H1 (cell line): ENCODE measurements around the gene PDGFRA. TPM values are rescaled to one million over a fixed set of nuclear protein-coding genes. Genes with fewer than 3 reads are reported as not detected.
"Not testable (repeated sequence)": the region's sequence is repeated elsewhere in the genome, so short reads cannot be mapped to it uniquely, and the experiment has no call there.

Experiments
- CTCF ChIA-PET: fragments of 300-600 bp; sonication (Branson Sonifier 250); formaldehyde crosslinking; loops from one replicate; lab custom pipeline; 2021; ENCODE audit not compliant: partially characterized antibody; lab: Charles Lee
- POLR2A ChIA-PET: fragments of 300-600 bp; sonication (Branson Sonifier 250); formaldehyde crosslinking; loops from one replicate; lab custom pipeline; 2021; ENCODE audit warnings: inconsistent platforms; ENCODE audit not compliant: partially characterized antibody; lab: Charles Lee
- DNase-seq, 2 experiments: peaks; one replicate each; pipeline versions ENCODE4 v3.0.0 to v3.0.0-alpha.2; 2010 to 2022; ENCODE audit warnings: low spot score in 2 of 2, low read depth in 1 of 2, mixed read lengths in 1 of 2
- FAIRE-seq: peaks from 2 replicates; lab custom pipeline; 2011; peaks lifted over from hg19 to GRCh38; lab: Jason Lieb, UNC
- H2AFZ ChIP-seq: 2 replicates; pipeline ENCODE4 v1.8.1; 2012; ENCODE audit warnings: low read length, inconsistent platforms
- H2AK5ac ChIP-seq: 2 replicates; pipeline ENCODE4 v1.6.1; 2013; ENCODE audit warnings: low read depth, low read length
- H2BK120ac ChIP-seq: replicated peaks from 2 replicates; pipeline ENCODE3; 2013; ENCODE audit warnings: low read depth, low read length, inconsistent platforms
- H2BK12ac ChIP-seq: 2 replicates; pipeline ENCODE4 v1.6.1; 2013; ENCODE audit warnings: low read depth, low read length
- H2BK15ac ChIP-seq: 2 replicates; pipeline ENCODE4 v1.6.1; 2013; ENCODE audit warnings: low read length
- H2BK20ac ChIP-seq: 2 replicates; pipeline ENCODE4 v1.6.1; 2013; ENCODE audit warnings: low read length
- H2BK5ac ChIP-seq: 2 replicates; pipeline ENCODE4 v1.6.1; 2013; ENCODE audit warnings: low read depth, low read length
- H3K14ac ChIP-seq: 2 replicates; pipeline ENCODE4 v1.6.1; 2013; ENCODE audit warnings: inconsistent platforms; ENCODE audit not compliant: insufficient read length
- H3K18ac ChIP-seq: 2 replicates; pipeline ENCODE4 v1.6.1; 2013; ENCODE audit warnings: low read length; ENCODE audit errors: extremely low read depth
- H3K23ac ChIP-seq: 2 replicates; pipeline ENCODE4 v1.6.1; 2013; ENCODE audit warnings: inconsistent platforms; ENCODE audit not compliant: insufficient read length
- H3K23me2 ChIP-seq: 2 replicates; pipeline ENCODE4 v1.6.1; 2013; ENCODE audit warnings: low read depth, low read length
- H3K27ac ChIP-seq: 2 replicates; pipeline ENCODE4 v1.6.1; 2011; ENCODE audit warnings: low read depth, low read length, inconsistent platforms
- H3K27me3 ChIP-seq, 4 experiments: replicated peaks in 1 of 4; 1 replicate in 1 of 4; 2 replicates in 3 of 4; pipeline versions ENCODE4 v1.6.1 to v1.8.1; 2011 to 2013; ENCODE audit warnings: low read length in 3 of 4, mild to moderate bottlenecking in 3 of 4, inconsistent platforms in 2 of 4, mixed read lengths in 2 of 4, moderate library complexity in 1 of 4; ENCODE audit not compliant: control insufficient read depth in 3 of 4, insufficient read depth in 3 of 4; ENCODE audit errors: extremely low read depth in 1 of 4
- H3K36me3 ChIP-seq, 4 experiments: 2 replicates each; pipeline versions ENCODE4 v1.6.1 to v1.8.1; 2011 to 2013; ENCODE audit warnings: mild to moderate bottlenecking in 4 of 4, low read length in 3 of 4, moderate library complexity in 2 of 4, control low read depth in 1 of 4, inconsistent platforms in 1 of 4; ENCODE audit not compliant: insufficient read depth in 4 of 4, control insufficient read depth in 2 of 4
- H3K4ac ChIP-seq: replicated peaks from 2 replicates; pipeline ENCODE3; 2013; ENCODE audit warnings: low read length, low read depth, mixed read lengths, inconsistent platforms; ENCODE audit not compliant: insufficient read length
- H3K4me1 ChIP-seq, 4 experiments: replicated peaks in 1 of 4; 1 replicate in 1 of 4; 2 replicates in 3 of 4; pipeline versions ENCODE4 v1.6.1 to v1.8.1; 2011 to 2013; ENCODE audit warnings: low read length in 3 of 4, inconsistent platforms in 2 of 4, mixed read lengths in 1 of 4; ENCODE audit not compliant: insufficient read depth in 4 of 4, control insufficient read depth in 3 of 4
- H3K4me2 ChIP-seq, 2 experiments: 2 replicates each; pipeline versions ENCODE4 v1.6.1 to v1.8.1; 2011 to 2013; ENCODE audit warnings: low read depth in 2 of 2, low read length in 2 of 2, control low read depth in 1 of 2, inconsistent platforms in 1 of 2, mild to moderate bottlenecking in 1 of 2; ENCODE audit not compliant: insufficient read depth in 1 of 2
- H3K4me3 ChIP-seq, 4 experiments: fragments of 200-600, 300-600 bp in 1 of 4; sonication (generic), shearing (Covaris generic), sonication (Bioruptor Twin) in 1 of 4; 2 replicates each; pipeline versions ENCODE4 v1.5.1 to v1.8.1; 2011 to 2016; ENCODE audit warnings: low read length in 4 of 4, low read depth in 3 of 4, control low read depth in 2 of 4, inconsistent platforms in 2 of 4, mild to moderate bottlenecking in 2 of 4, mixed read lengths in 1 of 4, moderate library complexity in 1 of 4; ENCODE audit not compliant: insufficient read depth in 2 of 4; ENCODE audit errors: extremely low read depth in 1 of 4
- H3K56ac ChIP-seq: replicated peaks from 2 replicates; pipeline ENCODE3; 2013; ENCODE audit warnings: low read depth, mild to moderate bottlenecking, mixed read lengths, low read length, inconsistent platforms; ENCODE audit not compliant: insufficient read length
- H3K79me1 ChIP-seq: 2 replicates; pipeline ENCODE4 v1.6.1; 2013; ENCODE audit warnings: low read depth, low read length, control low read depth
- H3K79me2 ChIP-seq, 2 experiments: 2 replicates each; pipeline versions ENCODE4 v1.6.1 to v1.8.1; 2012 to 2013; ENCODE audit warnings: low read length in 2 of 2, mild to moderate bottlenecking in 2 of 2, inconsistent platforms in 1 of 2; ENCODE audit not compliant: insufficient read depth in 2 of 2, control insufficient read depth in 1 of 2
- H3K9ac ChIP-seq, 4 experiments: replicated peaks in 1 of 4; 1 replicate in 1 of 4; 2 replicates in 3 of 4; pipeline versions ENCODE4 v1.6.1 to v1.8.1; 2011 to 2013; ENCODE audit warnings: low read depth in 3 of 4, low read length in 3 of 4, control low read depth in 2 of 4, mild to moderate bottlenecking in 2 of 4, moderate library complexity in 2 of 4, inconsistent platforms in 1 of 4; ENCODE audit errors: extremely low read depth in 1 of 4
- H3K9me3 ChIP-seq, 2 experiments: 2 replicates each; pipeline versions ENCODE4 v1.6.1 to v1.8.1; 2012 to 2013; ENCODE audit warnings: mild to moderate bottlenecking in 2 of 2, moderate library complexity in 2 of 2, control low read depth in 1 of 2, inconsistent platforms in 1 of 2, low read depth in 1 of 2, low read length in 1 of 2, mixed read lengths in 1 of 2; ENCODE audit not compliant: insufficient read depth in 2 of 2
- H4K20me1 ChIP-seq, 2 experiments: replicated peaks in 1 of 2; 2 replicates each; pipeline versions ENCODE3 to v1.8.1; 2011 to 2013; ENCODE audit warnings: inconsistent platforms in 2 of 2, low read length in 2 of 2, mild to moderate bottlenecking in 1 of 2; ENCODE audit not compliant: insufficient read depth in 2 of 2, control insufficient read depth in 1 of 2
- H4K5ac ChIP-seq: 2 replicates; pipeline ENCODE4 v1.6.1; 2013; ENCODE audit warnings: low read length, low read depth, mixed read lengths, inconsistent platforms; ENCODE audit not compliant: insufficient read length
- H4K8ac ChIP-seq: 2 replicates; pipeline ENCODE4 v1.8.0; 2013; ENCODE audit warnings: mild to moderate bottlenecking, moderate library complexity, low read length, inconsistent platforms; ENCODE audit not compliant: insufficient read depth; ENCODE audit errors: extremely low read depth
- H4K91ac ChIP-seq: replicated peaks from 2 replicates; pipeline ENCODE3; 2013; ENCODE audit warnings: low read length, mixed read lengths, inconsistent platforms; ENCODE audit not compliant: insufficient read length
- WGBS, 2 experiments: shearing (Covaris generic) in 1 of 2; methylation state at CpG; one replicate each; pipeline versions ENCODE4 v1.1.6 to v1.1.7; 2013 to 2015; ENCODE audit warnings: low lambda C conversion rate in 2 of 2, mixed read lengths in 2 of 2, inconsistent platforms in 1 of 2, low coverage in 1 of 2, missing lambda C conversion rate in 1 of 2; ENCODE audit not compliant: insufficient replicate concordance in 2 of 2, insufficient coverage in 1 of 2, insufficient read length in 1 of 2; ENCODE audit errors: extremely low coverage in 1 of 2, missing lambda C conversion rate in 1 of 2; 5-methylcytosine and 5-hydroxymethylcytosine counted together
- polyA plus RNA-seq, 7 experiments: library from polyadenylated mRNA; depleted of rRNA in 3 of 7; stranded (reverse) in 5 of 7; unstranded in 2 of 7; fragments of >200 nt in 5 of 7; fragments of 200-250 nt in 2 of 7; gene quantifications; 1 replicate in 5 of 7; 2 replicates in 1 of 7; 4 replicates in 1 of 7; pipeline versions ENCODE4 v1.2.1 to v1.2.3, GENCODE V29; 2011 to 2013; ENCODE audit warnings: missing spikeins in 2 of 7, mixed read lengths in 2 of 7
- total RNA-seq: library from RNA; stranded (reverse); fragmentation: NEBNext Ultra II Directional; extraction: Animal tissue kit (Norgen Biotek cat#: 25700); gene quantifications from 2 replicates; pipeline ENCODE4 v1.2.1, GENCODE V29; 2021

Gene PDGFRA
- total and polyA plus RNA-seq, 2 of the 8 experiments (the other 6 are each of a cell fraction or from before 2014, with no cell fraction given) = 1.4 to 3.4 TPM

- H2BK12ac ChIP-seq, H3K27ac ChIP-seq, H3K23ac ChIP-seq, H3K9me3 ChIP-seq, H2BK15ac ChIP-seq, H3K9ac ChIP-seq, H4K91ac ChIP-seq, H3K23me2 ChIP-seq, H3K18ac ChIP-seq, H3K4me1 ChIP-seq, H4K20me1 ChIP-seq, H3K27me3 ChIP-seq, DNase-seq, H3K4ac ChIP-seq, H2AK5ac ChIP-seq, H2AFZ ChIP-seq, H4K5ac ChIP-seq, FAIRE-seq, H4K8ac ChIP-seq, H3K56ac ChIP-seq, H2BK120ac ChIP-seq, POLR2A ChIA-PET, H3K4me2 ChIP-seq, H3K79me2 ChIP-seq, H2BK20ac ChIP-seq, H3K79me1 ChIP-seq, H2BK5ac ChIP-seq, H3K4me3 ChIP-seq, H3K36me3 ChIP-seq, H3K14ac ChIP-seq: not testable (repeated sequence)
- WGBS, 2 experiments = 90% methylated on average over 3 of the region's 3 CpGs; no CpG with 5 or more reads in 1 of the 2 experiments
- CTCF ChIA-PET = interaction anchor here (0.9 to 2.0 kb wide), 5 partner anchors 10 to 97 kb away, joined by 3 to 6 read pairs (median 4); no protein-coding TSS in a partner anchor
Measured at GRCh38 chr4:54342067-54342466, 113.0 kb downstream of the PDGFRA start.

Other genes with a start within 250 kb of the PDGFRA start
- gene CHIC2, start 164.7 kb upstream of the PDGFRA start, total RNA-seq = 10.9 and 11.9 TPM in 2 replicates
- gene CHIC2, start 164.7 kb upstream of the PDGFRA start, polyA plus RNA-seq (2011; rRNA removed) = 3.0 and 4.5 TPM in 2 replicates
- gene GSX2, start 129.1 kb upstream of the PDGFRA start, total RNA-seq = not detected in 2 replicates
- gene GSX2, start 129.1 kb upstream of the PDGFRA start, polyA plus RNA-seq (2011; rRNA removed) = not detected in 2 replicates